GM19043 (cell line): ENCODE measurements around the gene NOMO2.
"Not testable (repeated sequence)": the region's sequence is repeated elsewhere in the genome, so short reads cannot be mapped to it uniquely, and the experiment has no call there.

ENCODE experiments used
- ATAC-seq: cut with Tn5 transposase; IDR thresholded peaks from one replicate; pipeline ENCODE4 v1.9.1; 2021; ENCODE audit warnings: low read depth; ENCODE audit not compliant: unreplicated experiment

The NOMO2 gene

GRCh38 chr16:18522637-18523036, 39.3 kb downstream of the NOMO2 start:
- not testable (repeated sequence) for ATAC-seq

- ATAC-seq, result not testable (repeated sequence)
Measured at GRCh38 chr16:18521445-18522181, 40.3 kb downstream of the NOMO2 start.

- ATAC-seq, result not testable (repeated sequence)
Measured at GRCh38 chr16:18518536-18519283, 43.2 kb downstream of the NOMO2 start.

GRCh38 chr16:18498430-18498829, 63.5 kb downstream of the NOMO2 start:
- ATAC-seq, result not testable (repeated sequence)

GRCh38 chr16:18497032-18497431, 64.9 kb downstream of the NOMO2 start:
- ATAC-seq, result not testable (repeated sequence)

GRCh38 chr16:18492118-18492897, 69.6 kb downstream of the NOMO2 start:
- ATAC-seq, result not testable (repeated sequence)

- not testable (repeated sequence) for ATAC-seq
Measured at GRCh38 chr16:18436025-18436424, 125.9 kb downstream of the NOMO2 start.

- not testable (repeated sequence) for ATAC-seq
Measured at GRCh38 chr16:18415827-18416226, 146.1 kb downstream of the NOMO2 start.

- ATAC-seq, result not testable (repeated sequence)
Measured at GRCh38 chr16:18409532-18410293, 152.2 kb downstream of the NOMO2 start.

GRCh38 chr16:18401851-18402657, 159.8 kb downstream of the NOMO2 start:
- not testable (repeated sequence) for ATAC-seq

- ATAC-seq, result not testable (repeated sequence)
Measured at GRCh38 chr16:18401159-18401558, 160.7 kb downstream of the NOMO2 start.

- ATAC-seq, result not testable (repeated sequence)
Measured at GRCh38 chr16:18394363-18394762, 167.5 kb downstream of the NOMO2 start.

GRCh38 chr16:18387767-18388166, 174.1 kb downstream of the NOMO2 start:
- ATAC-seq, result not testable (repeated sequence)

- not testable (repeated sequence) for ATAC-seq
Measured at GRCh38 chr16:18386517-18386916, 175.4 kb downstream of the NOMO2 start.

GRCh38 chr16:18385285-18385684, 176.6 kb downstream of the NOMO2 start:
- ATAC-seq, result not testable (repeated sequence)

GRCh38 chr16:18384869-18385268, 177.0 kb downstream of the NOMO2 start:
- not testable (repeated sequence) for ATAC-seq

- not testable (repeated sequence) for ATAC-seq
Measured at GRCh38 chr16:18384098-18384636, 177.7 kb downstream of the NOMO2 start.

GRCh38 chr16:18382696-18383095, 179.2 kb downstream of the NOMO2 start:
- not testable (repeated sequence) for ATAC-seq
